CD4-positive, alpha-beta T cell treated with Interleukin-15 for 4 hours (primary cell): ENCODE data around the gene MYO18B.

Source experiments
- DNase-seq: peaks from one replicate; pipeline ENCODE4 v3.0.0-alpha.2; 2020; ENCODE audit warnings: low spot score

MYO18B gene

GRCh38 chr22:25902402-25902801 lies 160.4 kb downstream of the MYO18B start:
- DNase-seq: no peak

- DNase-seq: no peak
These were observed 161.3 kb downstream of the MYO18B start for GRCh38 chr22:25903294-25903693.

GRCh38 chr22:25908212-25908611 lies 166.2 kb downstream of the MYO18B start:
- no peak for DNase-seq

GRCh38 chr22:25908755-25909154 lies 166.8 kb downstream of the MYO18B start:
- DNase-seq: no peak

GRCh38 chr22:25909614-25910387 lies 167.8 kb downstream of the MYO18B start:
- no peak for DNase-seq

- DNase-seq: no peak
These were observed 169.4 kb downstream of the MYO18B start for GRCh38 chr22:25911243-25911972.

GRCh38 chr22:25919452-25919851 lies 177.5 kb downstream of the MYO18B start:
- DNase-seq: no peak

GRCh38 chr22:25922141-25922540 lies 180.2 kb downstream of the MYO18B start:
- no peak for DNase-seq

GRCh38 chr22:25923914-25924313 lies 181.9 kb downstream of the MYO18B start:
- no peak for DNase-seq

- no peak for DNase-seq
These were observed 186.1 kb downstream of the MYO18B start for GRCh38 chr22:25928038-25928437.

- no peak for DNase-seq
These were observed 187.4 kb downstream of the MYO18B start for GRCh38 chr22:25929321-25929878.

GRCh38 chr22:25930083-25930482 lies 188.1 kb downstream of the MYO18B start:
- DNase-seq: no peak

- no peak for DNase-seq
These were observed 188.9 kb downstream of the MYO18B start for GRCh38 chr22:25930788-25931310.

GRCh38 chr22:25933158-25933788 lies 191.3 kb downstream of the MYO18B start:
- DNase-seq: no peak

- no peak for DNase-seq
These were observed 193.5 kb downstream of the MYO18B start for GRCh38 chr22:25935266-25936058.

GRCh38 chr22:25938151-25938550 lies 196.2 kb downstream of the MYO18B start:
- no peak for DNase-seq

- no peak for DNase-seq
These were observed 197.4 kb downstream of the MYO18B start for GRCh38 chr22:25939384-25939783.

GRCh38 chr22:25940479-25940878 lies 198.5 kb downstream of the MYO18B start:
- no peak for DNase-seq

GRCh38 chr22:25941365-25941960 lies 199.5 kb downstream of the MYO18B start:
- no peak for DNase-seq

GRCh38 chr22:25942115-25942855 lies 200.3 kb downstream of the MYO18B start:
- no peak for DNase-seq
